Right ventricle myocardium superior (tissue), 1 donor: Measurements from ENCODE around the gene SAE1. TPM values are rescaled to one million over a fixed set of nuclear protein-coding genes. Genes with fewer than 3 reads are reported as not detected.

Experiments
- ATAC-seq: fragments of 200-7000 bp; cut with Tn5 transposase; one replicate; pipeline ENCODE4 v1.9.1; 2020; ENCODE audit warnings: mild to moderate bottlenecking; ENCODE audit not compliant: poor library complexity
- DNase-seq: peaks from one replicate; pipeline ENCODE4 v3.0.0-alpha.2; 2020
- intact Hi-C: fragments of 100-400 bp; cut with DNase I; formaldehyde crosslinking; loops from one replicate; pipeline ENCODE4 v1.11.2; 2022
- total RNA-seq: library from RNA; stranded (reverse); fragmentation: NEBNext Ultra II Directional; extraction: Animal tissue kit (Norgen Biotek cat#: 25700); gene quantifications from one replicate; pipeline ENCODE4 v1.2.1, GENCODE V29; 2021
- donor health status: DM: no; HTN: yes; CAD: no; lungs with severe emphysema.

SAE1 gene
- total RNA-seq, 1 donor from 2014 or later, result 42.2 TPM

DNA sequence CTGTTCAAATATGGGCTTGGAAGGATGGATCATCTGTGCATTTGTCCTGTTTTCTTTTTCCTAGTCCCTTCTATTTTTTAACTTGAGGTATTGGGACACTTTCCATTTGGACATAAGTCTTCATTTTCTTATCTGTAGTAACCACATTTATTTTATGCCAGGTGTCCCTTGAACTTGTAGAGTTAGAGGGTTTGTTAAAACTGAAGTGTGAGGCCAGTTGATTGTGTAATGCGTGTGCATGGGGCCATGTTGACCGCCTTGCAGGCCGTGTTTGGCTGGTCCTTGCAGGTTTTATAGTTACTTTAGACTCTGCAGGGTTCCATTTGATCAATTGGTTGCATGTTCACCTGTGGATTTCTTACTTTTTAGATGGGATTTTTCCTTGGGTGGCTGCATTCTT is 21.0 kb downstream of the SAE1 start:
- no peak for DNase-seq
- no peak for ATAC-seq
- intact Hi-C loops, result loop anchor here (2.0 kb wide), 1 partner anchor 93 kb away; no protein-coding TSS in a partner anchor

DNA sequence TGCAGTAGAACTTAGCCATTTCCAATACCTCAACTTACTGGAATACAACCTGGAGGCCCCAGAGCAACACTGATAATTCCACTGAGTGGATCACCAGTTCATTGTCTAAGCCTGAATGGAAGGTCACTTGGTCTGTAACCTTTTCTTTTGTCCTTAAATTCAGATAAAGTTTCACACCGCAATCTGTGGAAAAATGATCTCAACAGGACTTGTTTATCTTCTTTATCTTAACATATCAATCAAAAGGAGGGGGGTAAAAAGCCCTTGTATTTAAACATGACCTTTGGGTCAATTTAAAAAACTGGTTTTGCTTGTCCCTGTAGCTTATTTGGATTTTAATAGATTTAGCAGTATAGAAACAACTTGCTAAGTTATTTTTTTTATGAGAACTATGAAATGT is 21.6 kb downstream of the SAE1 start:
- intact Hi-C loops, result no loop called here
- ATAC-seq (no peak), DNase-seq (no peak)

DNA sequence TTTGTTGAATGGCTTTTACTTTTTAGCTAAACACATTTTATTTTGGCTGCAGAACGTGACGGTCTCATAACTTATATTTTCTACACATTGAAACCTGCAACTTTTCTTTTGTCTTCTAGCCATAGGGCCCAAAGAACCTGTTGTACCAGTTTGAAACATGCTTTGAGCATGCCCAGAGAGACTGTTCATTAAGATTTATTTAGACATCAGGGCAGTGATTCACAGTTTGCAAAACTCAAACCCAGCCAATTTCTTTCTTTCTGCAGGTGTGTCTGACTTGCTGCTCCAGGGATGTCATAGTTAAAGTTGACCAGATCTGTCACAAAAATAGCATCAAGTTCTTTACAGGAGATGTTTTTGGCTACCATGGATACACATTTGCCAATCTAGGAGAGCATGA is 22.0 kb downstream of the SAE1 start:
- intact Hi-C loops, result no loop called here
- no peak for ATAC-seq
- no peak for DNase-seq

DNA sequence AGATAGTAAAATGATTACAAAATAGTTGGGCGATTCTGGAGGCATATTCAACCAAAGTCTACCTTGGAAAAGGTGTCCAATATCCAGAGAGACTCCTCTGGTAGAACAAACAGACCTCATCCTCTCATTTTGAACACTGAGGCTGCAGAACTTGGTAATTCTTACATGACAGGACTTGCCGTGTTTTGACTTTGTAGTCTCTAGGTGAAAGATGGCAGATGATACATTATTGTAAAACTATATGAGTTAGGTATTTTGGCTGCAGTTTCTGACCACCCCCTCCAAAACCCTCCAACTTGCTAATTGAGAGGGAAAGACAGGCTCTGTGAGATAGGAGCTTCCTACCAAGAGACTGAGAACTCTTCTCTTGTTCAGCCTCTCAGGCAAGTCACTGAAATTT is 22.6 kb downstream of the SAE1 start:
- no peak for ATAC-seq
- no peak for DNase-seq
- intact Hi-C loops, result no loop called here

DNA sequence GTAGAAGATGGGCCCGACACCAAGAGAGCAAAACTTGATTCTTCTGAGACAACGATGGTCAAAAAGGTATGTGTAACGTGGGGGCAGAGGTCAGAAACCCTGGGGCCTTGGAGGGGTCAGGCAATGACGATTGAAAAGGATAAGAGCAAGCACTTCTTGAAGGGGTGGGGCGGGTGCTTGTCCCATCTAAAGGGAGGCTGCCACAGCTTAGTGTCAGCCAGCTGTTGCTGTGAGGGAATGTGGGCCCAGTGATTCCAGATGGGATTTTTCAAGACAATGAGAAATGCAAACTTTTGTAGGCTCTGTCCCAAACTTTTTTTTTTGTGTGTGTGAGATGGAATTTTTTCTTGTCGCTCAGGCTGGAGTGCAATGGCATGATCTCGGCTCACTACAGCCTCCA is 24.5 kb downstream of the SAE1 start:
- peak; percentile 57 for ATAC-seq
- intact Hi-C loops, result loop anchor here (5.0 kb wide), 1 partner anchor 37 kb away; no protein-coding TSS in a partner anchor
- peak; percentile 51 for DNase-seq

DNA sequence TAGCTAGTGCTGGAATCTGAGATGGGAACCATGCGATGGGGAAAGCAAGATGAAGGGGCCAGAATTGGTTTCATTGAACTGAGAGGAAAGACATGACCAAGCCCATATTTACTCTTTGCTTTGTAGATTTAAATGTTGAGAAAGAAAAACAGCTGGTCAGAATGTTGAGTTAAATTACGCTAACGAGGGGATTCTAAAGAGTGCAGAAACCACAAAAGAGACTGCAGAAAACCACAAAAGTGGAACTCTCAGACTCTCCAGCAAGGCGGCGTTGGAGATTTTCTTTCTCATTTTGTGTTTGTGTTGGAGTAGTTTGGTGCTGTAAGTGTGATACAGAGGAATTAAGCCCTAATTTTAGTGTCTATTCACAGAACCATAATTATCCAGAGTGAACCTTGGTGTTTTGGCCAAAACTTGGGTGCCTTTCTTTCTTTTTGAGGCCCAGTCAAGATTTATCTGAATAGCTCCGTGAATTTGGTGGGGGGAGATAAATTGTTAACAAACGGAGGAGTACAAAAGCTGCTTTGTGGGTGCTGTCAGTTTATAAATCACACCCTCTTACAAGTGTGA is 26.3 kb downstream of the SAE1 start:
- ATAC-seq, result no peak
- no peak for DNase-seq
- intact Hi-C loops, result loop anchor here (5.0 kb wide), 1 partner anchor 35 kb away; no protein-coding TSS in a partner anchor

DNA sequence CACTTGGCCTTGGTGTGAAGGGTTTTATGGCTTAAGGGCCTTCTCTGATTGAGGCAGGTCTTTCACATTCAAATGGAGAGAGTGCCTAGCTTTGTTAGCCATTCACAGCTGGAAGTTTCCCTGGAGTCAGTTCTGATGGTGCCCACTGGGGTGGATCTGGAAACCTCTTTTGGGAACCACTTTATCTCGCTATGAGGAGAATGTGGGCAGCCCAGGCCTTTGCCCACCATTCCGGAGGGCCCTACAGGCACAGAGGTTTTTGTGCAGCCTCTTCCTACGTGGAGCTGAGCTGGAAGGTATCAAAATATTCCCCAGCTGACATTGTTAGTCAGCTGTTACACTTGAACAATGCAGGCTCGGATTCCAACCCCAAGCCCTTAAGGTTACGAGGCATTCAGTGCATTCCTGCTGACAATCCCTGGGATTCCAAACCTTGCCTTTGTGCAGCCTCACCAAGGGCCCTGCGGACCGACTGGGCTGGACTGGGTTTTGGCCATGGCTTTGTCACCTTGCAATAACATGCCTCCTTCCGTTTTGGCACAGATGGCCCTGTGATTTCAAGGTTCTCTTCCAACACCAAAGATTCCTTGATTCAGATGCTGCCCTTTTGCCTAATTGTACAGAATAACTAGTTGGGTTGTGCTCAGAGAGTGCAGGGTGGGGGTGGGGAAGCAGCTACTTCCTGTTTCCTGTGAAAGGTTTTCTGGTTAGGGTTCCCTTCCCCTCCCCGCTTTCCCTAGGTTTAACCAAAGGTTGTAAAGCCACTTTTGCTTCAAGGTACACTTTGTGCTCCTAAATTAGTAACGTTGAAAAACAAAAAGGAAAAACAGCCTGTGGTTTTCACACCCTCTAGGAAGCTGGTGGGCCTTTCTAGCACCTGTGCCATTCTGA is 27.0 kb downstream of the SAE1 start:
- intact Hi-C loops, result loop anchor here (5.0 kb wide), 1 partner anchor 35 kb away; no protein-coding TSS in a partner anchor
- peak; percentile 63 for ATAC-seq
- peak; percentile 57 for DNase-seq

DNA sequence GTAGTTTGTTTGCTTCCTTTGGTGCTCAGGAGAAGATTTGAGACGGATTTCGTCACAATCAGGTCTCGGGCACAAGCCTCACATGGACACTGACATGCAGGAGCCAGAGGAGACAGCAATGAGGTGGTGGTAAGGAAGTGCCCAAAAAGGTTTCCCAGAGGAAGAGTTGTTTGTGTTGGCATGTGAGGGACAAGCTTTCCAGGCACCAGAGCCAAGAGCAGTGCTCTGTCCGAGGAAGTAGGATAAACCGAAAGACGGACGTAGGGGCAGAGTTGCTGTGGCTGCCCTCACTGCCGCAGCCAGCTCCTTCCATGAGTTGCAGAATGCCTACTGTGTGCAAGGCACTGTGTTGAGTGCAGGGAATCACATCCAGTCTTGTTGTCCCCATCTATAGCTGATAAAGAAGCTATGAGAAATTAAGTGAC is 27.7 kb downstream of the SAE1 start:
- no peak for DNase-seq
- intact Hi-C loops, result loop anchor here (5.0 kb wide), 1 partner anchor 34 kb away; no protein-coding TSS in a partner anchor
- ATAC-seq, result peak; percentile 26

DNA sequence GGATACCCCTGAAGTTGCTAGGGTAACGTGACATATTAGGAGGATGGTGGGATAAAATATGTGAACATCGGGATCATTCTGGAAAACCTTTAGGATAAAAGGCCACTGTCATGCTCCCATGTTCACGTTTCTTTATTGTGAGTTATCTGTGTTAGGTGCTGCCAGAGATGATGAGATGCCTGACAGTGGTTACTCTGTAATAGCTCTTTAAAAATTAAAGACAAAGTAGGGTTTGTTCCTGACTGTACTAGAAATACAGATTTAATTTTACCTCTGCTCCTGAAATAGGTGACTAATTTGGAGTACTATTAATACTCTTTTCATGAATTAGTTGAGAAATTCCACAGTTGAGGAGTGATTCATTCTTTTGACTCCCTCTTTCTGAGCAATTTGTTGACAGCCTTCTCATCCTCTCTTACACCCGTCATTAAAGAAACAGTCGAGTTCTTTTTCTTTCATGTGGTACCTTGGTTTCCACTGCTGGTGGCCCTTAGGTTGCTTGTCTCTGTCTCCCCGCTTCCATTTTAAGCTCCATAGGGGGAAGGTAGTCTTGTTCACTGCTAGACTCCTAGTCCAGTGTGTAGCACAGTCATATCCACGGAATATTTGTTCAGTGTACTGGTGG is 28.4 kb downstream of the SAE1 start:
- intact Hi-C loops, result loop anchor here (5.0 kb wide), 1 partner anchor 33 kb away; no protein-coding TSS in a partner anchor
- no peak for ATAC-seq

DNA sequence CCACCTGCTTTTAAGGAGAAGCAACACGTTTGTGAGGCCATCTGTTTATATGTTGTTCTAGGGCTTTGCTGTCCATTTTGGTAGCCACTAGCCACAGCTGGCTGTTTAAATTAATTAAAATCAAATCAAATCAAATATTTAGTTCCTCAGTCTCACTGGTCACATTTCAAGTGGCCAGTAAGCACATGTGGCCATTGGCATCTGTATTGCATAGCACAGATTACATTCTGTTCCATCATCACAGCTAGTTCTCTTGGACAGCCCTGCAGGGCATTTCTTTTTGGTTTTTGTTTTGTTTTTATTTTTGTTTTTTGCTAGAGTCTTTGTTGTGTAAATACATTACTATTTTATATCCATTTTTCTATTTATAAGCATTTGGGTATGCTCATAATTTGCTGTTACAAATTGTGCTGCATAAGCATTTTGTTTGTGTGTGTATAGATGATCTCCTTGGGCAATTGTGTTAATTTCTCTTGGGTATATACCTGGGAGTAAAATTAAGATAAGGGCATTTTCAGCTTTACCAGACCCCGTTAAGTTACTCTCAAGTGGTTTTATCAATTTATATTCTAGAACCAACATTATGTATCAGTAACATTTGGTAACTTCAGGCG is 31.3 kb downstream of the SAE1 start:
- no peak for ATAC-seq
- intact Hi-C loops, result no loop called here
- no peak for DNase-seq

More for the DNA sequence above, 28.4 kb downstream of the SAE1 start:
- DNase-seq, result no peak

DNA sequence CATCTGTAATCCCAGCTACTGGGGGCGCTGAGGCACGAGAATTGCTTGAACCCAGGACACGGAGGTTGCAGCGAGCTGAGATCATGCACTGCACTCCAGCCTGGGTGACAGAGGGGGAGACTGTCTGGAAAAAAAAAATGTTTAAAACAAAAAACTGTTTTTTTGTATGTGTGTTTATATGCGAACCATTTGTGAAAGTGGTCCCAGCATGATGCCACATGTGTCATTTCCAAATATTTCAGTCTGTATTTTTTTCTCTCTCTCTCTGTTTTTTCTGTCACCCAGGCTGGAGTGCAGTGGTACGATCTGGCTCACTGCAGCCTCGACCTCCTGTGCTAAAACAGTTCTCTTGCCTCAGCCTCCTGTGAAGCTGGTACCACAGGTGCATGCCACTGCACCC is 37.4 kb downstream of the SAE1 start:
- DNase-seq (no peak), ATAC-seq (no peak)
- intact Hi-C loops, result no loop called here

DNA sequence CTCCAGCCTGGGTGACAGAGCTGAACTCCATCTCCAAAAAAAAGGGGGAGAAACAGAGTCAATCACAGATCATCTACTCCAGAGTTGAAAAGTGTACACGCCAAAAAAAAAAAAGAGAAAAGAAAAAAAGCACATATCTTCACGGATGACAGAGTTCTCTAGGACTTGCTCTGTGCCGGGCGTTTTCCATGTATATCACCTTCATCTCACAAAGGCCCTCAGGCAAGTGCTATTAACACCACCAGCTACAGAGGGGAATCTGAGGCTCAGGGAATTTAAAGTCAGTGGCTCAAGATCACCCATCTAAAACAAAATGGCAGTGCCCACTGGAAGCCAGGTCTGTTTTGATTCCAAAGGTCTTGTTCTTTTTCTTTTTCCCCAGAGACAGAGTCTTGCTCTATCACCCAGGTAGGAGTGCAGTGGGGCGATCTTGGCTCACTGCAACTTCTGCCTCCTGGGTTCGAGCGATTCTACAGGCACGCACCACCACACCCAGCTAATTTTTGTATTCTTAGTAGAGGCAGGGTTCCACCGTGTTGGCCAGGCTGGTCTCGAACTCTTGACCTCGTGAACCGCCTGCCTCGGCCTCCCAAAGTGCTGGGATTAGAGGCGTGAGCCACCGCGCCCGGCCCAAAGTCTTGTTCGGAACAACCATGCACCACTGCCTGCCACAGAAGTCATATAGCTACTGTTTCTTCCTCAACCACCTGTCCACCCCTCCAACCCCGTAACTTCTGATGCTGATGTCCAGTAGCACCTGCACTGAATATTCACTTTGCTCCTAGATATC is 42.2 kb downstream of the SAE1 start:
- DNase-seq, result no peak
- no peak for ATAC-seq
- intact Hi-C loops, result no loop called here

DNA sequence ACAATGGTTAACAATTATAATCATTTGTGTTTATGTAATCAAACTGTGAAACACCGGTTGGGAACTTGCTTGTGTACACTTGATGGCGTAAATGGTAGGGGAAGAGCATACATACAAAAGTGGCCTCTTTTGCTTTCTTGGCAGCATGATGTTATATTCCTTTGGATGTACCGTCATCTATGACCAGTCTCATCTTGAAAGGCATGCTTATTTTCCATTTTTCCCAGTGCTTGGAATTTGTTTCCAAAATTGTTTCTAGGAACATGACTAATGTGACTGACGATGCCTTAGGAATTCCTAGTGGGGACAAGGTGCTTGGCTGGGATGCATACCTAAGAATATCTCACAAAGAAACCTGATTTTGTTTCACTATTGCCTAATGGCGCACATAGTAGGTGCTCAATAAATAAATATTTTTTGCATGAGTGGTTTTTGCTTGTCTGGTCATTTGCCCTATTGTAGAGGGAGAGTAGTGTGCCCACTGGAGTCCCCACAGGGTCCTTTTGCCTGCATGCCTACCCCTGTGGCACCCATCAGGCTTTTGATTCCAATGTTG is 45.5 kb downstream of the SAE1 start:
- DNase-seq (no peak), ATAC-seq (no peak)
- intact Hi-C loops, result no loop called here

DNA sequence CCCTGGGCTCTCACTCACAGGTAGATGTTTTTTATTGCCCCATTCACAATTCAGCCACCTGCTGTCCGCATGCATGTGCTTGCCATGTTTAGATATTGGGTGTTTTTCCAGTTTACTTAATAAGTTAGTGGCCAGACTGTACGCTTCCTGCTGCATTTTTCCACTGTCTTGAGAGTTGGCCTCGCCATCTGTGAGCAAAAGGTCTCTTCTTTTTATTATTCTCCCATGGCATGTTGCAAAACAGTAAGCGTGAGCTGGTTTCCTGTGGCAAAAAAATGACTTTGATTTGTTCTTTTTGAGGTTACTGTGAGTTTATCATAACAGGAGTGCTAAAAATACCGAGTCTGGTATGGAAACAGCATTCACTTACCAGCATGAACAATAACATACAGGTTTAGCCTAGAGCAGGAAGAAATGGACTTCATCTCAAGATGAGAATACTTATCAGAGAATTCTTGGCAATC is 46.0 kb downstream of the SAE1 start:
- intact Hi-C loops, result no loop called here
- ATAC-seq, result peak; percentile 51
- no peak for DNase-seq

DNA sequence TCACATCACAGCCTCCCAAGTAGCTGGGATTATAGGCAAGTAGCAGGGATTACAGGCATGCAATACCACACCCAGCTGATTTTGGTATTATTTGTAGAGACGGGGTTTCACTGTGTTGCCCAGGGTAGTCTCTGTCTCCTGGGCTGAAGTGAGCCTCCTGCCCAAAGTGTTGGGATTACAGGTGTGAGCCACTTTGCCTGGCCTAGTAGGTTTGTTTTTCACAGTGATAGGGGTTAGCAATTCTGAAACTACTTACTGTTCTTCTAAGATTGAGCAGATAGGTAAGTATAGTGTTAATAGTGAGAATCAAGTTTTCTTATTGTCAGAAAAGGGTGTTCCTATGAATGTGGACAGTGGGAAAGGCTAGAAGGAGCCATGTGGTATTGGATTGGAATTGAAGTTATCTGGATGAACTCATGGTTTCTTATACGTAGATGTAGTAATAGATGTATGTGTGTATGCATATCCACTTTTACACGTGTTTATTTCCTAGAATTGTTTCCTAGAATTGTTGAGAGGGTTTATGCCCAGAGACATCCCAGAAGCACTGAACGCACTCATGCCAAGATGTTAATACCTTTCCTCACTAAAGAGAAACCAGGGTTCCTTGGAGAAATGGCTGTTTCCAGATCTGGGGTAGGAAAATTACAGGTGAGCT is 49.1 kb downstream of the SAE1 start:
- intact Hi-C loops, result no loop called here
- DNase-seq (no peak), ATAC-seq (no peak)

DNA sequence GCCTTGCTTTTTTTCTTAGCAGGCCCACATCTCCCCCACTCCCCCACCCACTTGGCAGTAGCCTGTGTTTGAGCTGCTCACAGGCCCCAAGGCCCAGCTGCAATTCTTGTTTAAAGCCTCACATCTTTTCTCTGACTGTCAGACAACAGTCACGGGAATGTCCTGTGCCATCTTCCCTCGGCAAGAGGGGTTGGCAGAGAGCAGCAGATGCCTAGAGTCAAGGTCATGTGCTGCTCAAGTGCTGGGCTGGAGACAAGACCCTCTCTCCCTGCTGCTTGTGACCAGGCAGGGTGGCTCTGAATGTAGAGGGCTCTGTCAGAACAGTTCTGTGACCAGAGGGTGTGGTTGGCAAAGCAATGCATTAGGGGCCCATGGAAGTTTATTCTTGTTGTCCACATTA is 53.0 kb downstream of the SAE1 start:
- intact Hi-C loops, result no loop called here
- DNase-seq, result no peak
- ATAC-seq, result no peak
